Tibial nerve (tissue), 3 donors: ENCODE data around the gene NINL.

Source experiments
- POLR2A ChIP-seq, 2 donors: fragments of 450-650 bp; IDR thresholded peaks; one replicate each; pipeline ENCODE4 v1.6.1; 2017; ENCODE audit warnings: antibody characterized with exemption in 2 of 2, mild to moderate bottlenecking in 2 of 2, moderate library complexity in 2 of 2
- TF ChIP-seq, protein P1 (sequence below), 5 experiments: fragments of 200-600 bp in 3 of 5; fragments of 450-650 bp in 2 of 5; sonication (generic) in 3 of 5; IDR thresholded peaks; one replicate each; pipeline ENCODE4 v1.5.1; 2016 to 2019; ENCODE audit warnings: antibody characterized with exemption in 5 of 5, mild to moderate bottlenecking in 3 of 5, moderate library complexity in 2 of 5

DNA sequence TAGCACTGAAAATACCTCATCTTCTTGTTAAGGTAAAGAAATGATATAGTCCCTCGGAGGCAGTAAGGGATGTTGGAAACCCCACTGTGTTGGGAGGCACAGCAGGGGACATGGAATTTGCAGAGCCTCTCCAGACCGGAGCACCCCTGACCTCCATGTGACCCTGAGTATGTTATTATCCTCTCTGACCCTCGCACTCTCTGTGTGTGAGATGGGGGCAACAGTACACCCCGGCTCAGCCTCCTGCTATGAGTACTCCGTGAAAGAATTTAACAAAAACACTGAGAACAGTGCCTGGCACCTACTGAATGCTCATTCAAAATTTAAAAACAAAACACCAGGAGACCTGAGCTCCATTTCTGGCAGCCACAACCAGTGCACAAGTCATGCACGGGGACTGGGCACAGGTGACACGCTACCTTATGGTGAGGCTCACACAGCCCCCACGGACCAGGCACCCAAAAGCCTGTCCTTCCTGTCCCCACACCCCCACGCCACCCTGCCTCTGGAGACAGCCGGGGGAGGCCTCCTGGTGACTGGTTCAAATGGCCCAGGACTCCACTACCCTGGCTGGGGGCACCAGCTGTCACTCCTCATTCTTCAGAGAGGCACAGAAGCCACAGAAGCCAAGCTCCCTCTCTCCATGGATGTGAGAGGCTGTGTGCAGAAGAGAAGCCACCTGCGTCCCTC, 6.1 kb downstream of the NINL start:
- no peak for TF ChIP-seq POLR2A (IDR thresholded peaks at IDR 0.05)
- TF ChIP-seq, protein P1, sequence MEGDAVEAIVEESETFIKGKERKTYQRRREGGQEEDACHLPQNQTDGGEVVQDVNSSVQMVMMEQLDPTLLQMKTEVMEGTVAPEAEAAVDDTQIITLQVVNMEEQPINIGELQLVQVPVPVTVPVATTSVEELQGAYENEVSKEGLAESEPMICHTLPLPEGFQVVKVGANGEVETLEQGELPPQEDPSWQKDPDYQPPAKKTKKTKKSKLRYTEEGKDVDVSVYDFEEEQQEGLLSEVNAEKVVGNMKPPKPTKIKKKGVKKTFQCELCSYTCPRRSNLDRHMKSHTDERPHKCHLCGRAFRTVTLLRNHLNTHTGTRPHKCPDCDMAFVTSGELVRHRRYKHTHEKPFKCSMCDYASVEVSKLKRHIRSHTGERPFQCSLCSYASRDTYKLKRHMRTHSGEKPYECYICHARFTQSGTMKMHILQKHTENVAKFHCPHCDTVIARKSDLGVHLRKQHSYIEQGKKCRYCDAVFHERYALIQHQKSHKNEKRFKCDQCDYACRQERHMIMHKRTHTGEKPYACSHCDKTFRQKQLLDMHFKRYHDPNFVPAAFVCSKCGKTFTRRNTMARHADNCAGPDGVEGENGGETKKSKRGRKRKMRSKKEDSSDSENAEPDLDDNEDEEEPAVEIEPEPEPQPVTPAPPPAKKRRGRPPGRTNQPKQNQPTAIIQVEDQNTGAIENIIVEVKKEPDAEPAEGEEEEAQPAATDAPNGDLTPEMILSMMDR (IDR thresholded peaks at IDR 0.05): no peak
